NCI-H1092 (cell line): ENCODE data around the gene CXorf58.
"Not testable (repeated sequence)": the region's sequence is repeated elsewhere in the genome, so short reads cannot be mapped to it uniquely, and the experiment has no call there.

Source experiments
- DNase-seq: peaks from one replicate; lab custom pipeline; 2025; lab: John Stamatoyannopoulos, UW

CXorf58 gene

GRCh38 chrX:23953908-23954269 is 46.1 kb downstream of the CXorf58 start:
- no peak for DNase-seq

- no peak for DNase-seq
These were observed 46.6 kb downstream of the CXorf58 start for GRCh38 chrX:23954396-23954795.

GRCh38 chrX:23959781-23960180 is 52.0 kb downstream of the CXorf58 start:
- no peak for DNase-seq

GRCh38 chrX:23964191-23964590 is 56.4 kb downstream of the CXorf58 start:
- DNase-seq = no peak

GRCh38 chrX:23965630-23966029 is 57.8 kb downstream of the CXorf58 start:
- not testable (repeated sequence) for DNase-seq

- no peak for DNase-seq
These were observed 70.7 kb downstream of the CXorf58 start for GRCh38 chrX:23978491-23978890.

GRCh38 chrX:23980011-23980441 is 72.2 kb downstream of the CXorf58 start:
- no peak for DNase-seq

- no peak for DNase-seq
These were observed 73.4 kb downstream of the CXorf58 start for GRCh38 chrX:23981222-23981621.

- DNase-seq = no peak
These were observed 73.9 kb downstream of the CXorf58 start for GRCh38 chrX:23981711-23982110.

- no peak for DNase-seq
These were observed 75.1 kb downstream of the CXorf58 start for GRCh38 chrX:23982891-23983290.
